Cortex of kidney (tissue), 1 donor: ENCODE data around the gene IER3IP1.
"Not testable (repeated sequence)": the region's sequence is repeated elsewhere in the genome, so short reads cannot be mapped to it uniquely, and the experiment has no call there.

Experiments used
- DNase-seq: peaks from one replicate; lab custom pipeline; 2025; lab: John Stamatoyannopoulos, UW

The IER3IP1 gene, protein sequence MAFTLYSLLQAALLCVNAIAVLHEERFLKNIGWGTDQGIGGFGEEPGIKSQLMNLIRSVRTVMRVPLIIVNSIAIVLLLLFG

DNA sequence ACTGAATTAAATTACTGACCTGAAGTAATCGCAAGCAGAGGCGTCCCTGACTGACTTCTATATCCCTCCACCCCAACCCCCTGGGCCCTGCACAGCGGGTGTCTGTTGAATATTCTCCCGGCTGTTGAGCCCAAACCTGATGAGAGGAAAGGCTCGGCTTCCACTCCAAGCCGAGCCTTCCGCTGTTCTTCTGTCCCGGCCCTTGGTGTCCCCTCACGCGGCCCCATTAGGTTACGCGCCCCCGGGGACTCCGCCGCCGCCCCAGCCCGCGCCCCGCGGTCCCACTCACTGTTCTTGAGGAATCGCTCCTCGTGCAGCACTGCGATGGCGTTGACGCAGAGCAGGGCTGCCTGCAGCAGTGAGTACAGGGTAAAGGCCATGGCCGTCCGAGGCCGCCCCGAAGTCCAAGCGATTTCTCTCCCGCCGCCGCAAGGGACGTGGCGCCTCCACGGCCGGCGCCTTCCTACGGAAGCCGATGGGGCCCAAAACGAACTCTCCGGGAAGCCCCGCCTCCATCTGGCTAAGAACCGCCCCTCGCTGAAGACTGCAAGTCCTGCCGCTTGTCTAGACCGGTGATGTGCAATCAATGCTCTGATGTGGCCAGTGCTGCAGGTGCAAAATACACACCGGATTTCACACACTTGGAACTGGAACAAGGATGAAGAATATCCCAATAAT lies at the start of gene IER3IP1:
IER3IP1 (minus strand) TSS at position 467 of the 678 bp plus-strand sequence; CDS start at position 380, 87 bp downstream.
- DNase-seq = no peak

- no peak for DNase-seq
Observed at GRCh38 chr18:47215554-47216138, 39.5 kb upstream of the IER3IP1 start.

GRCh38 chr18:47209171-47209570 lies 33.0 kb upstream of the IER3IP1 start:
- no peak for DNase-seq

GRCh38 chr18:47206945-47207637 lies 30.9 kb upstream of the IER3IP1 start:
- no peak for DNase-seq

DNA sequence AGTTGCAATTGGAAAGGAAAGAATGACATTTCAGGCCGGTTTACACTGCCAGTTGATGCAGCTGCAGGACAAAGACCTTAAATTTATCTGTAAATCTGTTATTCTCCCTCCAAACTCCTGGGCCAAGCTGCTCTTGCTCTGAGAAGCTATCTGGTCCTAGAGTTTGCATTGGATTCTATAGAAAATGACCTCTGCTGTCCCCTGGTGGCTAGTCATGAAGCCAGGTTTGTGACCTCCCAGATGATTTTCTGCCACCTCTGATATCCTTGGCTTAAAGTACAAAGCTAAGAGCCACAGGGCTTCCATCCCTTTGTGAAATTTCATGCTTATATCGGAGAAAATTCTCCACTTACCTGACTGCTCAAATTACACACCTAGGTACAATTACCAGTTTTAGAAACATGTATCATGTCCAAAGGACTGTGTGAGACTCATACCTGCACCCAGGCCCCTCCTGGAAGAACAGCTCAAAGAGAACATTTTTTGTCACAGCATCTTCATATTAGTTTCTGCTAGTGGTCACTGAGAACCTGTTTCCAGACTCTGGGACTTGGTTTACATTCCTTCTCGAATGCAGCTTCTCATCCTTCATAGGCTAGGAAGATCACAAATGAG lies 28.9 kb upstream of the IER3IP1 start:
- no peak for DNase-seq

DNA sequence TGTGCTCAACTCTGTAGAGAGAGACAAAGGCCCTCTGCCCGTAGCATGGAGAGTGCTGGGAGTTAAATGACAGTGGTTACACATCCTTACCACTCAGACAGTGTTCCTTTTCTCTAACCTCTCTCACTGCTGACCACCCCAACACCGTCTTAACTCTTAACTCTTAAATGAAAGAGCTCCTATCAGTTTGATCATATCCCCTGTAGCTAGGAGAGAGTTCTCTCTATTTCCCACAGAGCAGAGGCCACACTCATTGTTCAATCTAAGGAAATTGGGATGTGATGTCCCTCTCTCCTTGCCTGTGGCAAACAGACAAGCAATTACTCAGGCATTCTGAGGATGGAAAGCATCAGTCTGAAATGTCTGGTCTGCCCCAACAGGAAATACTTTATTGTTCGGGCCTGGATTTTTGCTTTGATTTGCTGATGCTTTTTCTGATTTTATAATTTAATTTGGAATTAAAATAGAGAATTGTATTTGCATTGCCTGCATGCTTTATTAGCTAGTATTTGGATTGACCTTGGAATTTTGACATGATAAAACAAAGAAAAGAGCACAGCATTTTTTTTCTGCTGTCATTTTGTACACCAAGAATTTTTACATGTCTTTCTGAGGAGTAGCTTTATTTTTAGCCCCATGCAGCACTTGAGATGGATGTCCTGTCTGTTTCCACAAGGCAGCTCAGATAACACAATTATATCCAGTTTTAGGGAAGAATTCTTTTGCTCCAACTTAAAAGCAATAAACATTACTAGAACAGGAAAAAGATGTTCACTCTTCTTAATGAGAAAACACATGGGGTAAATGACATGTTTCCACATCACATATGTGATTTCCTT lies 27.7 kb upstream of the IER3IP1 start:
- no peak for DNase-seq

- DNase-seq = not testable (repeated sequence)
Observed at GRCh38 chr18:47195961-47196360, 19.8 kb upstream of the IER3IP1 start.

GRCh38 chr18:47191961-47192360 lies 15.8 kb upstream of the IER3IP1 start:
- no peak for DNase-seq

GRCh38 chr18:47187721-47188120 lies 11.6 kb upstream of the IER3IP1 start:
- no peak for DNase-seq

DNA sequence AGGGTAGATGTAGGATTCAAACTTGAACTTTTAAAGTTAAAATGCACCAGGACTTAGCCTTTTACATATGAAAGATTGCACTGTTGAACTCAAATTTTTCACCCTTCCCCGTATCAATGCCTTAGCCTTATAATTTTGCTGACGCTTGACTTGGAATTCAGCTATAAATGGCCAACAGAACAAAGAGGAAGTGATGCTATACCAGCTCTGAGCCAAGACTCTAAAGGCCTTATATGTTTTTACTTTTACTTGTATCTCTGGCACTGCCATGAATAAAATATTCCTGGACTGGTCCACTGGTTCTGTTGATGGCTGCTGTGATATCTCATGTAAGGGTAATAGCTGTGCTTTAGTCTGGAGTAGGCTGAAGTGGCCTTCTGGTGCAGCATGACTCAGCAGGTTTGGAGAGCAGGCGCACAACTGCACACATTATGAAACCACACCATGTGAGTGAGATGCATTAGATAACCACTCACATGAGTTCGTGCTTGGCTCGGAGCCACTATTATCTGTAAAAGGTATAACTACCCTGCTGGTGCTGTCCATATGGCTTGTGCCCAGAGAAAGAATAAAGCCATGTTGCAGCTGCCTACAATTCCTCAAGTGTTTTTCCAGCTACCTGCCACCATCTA lies 8.4 kb upstream of the IER3IP1 start:
- no peak for DNase-seq

DNA sequence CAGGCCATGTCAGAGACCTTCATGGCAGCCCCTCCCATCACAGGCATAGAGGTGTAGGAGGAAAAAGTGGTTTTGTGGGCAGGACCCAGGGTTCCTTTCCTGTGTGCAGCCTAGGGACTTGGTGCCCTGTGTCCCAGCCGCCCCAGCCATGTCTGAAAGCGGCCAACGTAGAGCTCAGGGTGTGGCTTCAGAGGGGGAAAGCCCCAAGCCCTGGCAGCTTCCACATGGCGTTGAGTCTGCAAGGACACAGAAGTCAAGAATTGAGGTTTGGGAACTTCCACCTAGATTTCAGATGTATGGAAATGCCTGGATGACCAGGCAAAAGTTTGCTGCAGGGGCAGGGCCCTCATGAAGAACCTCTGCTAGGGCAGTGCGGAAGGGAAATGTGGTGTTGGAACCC lies 6.0 kb upstream of the IER3IP1 start:
- DNase-seq = not testable (repeated sequence)

DNA sequence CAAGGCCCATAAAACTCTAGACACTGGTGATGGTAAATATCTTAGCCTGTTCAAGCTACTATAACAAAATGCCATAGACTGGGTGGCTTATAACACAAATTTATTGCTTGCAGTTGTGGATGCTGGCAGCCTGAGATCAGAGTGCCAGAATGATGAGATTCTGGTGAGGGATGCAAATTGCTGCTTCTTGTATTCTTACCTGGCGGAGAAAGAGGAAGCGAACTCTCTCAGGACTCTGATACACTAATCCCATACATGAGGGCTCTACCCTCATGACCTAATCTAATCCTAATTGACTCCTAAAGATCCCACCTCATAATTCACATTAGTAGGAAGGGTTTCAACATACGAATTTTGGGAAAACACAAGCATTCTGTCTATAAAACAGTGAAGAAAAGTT lies 4.6 kb upstream of the IER3IP1 start:
- DNase-seq = no peak

DNA sequence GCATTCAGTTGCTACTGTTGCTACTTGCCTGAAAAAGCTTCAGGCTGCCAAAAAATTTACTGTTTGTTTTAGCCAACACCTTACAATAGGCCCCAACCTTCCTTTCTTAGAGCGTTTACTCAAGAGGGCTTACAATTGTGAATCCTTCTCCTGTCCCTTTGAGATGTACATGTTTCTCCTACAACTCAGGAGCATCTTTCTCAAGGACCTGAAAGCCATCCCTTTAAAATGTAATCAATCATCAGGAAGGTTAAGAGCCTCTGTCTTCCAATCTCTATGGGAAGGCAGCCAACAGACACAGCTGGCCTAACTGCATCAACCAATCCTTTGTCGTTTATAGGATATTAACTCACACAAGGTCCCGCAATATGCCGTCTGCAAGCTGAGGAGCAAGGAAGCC lies 3.4 kb upstream of the IER3IP1 start:
- no peak for DNase-seq

DNA sequence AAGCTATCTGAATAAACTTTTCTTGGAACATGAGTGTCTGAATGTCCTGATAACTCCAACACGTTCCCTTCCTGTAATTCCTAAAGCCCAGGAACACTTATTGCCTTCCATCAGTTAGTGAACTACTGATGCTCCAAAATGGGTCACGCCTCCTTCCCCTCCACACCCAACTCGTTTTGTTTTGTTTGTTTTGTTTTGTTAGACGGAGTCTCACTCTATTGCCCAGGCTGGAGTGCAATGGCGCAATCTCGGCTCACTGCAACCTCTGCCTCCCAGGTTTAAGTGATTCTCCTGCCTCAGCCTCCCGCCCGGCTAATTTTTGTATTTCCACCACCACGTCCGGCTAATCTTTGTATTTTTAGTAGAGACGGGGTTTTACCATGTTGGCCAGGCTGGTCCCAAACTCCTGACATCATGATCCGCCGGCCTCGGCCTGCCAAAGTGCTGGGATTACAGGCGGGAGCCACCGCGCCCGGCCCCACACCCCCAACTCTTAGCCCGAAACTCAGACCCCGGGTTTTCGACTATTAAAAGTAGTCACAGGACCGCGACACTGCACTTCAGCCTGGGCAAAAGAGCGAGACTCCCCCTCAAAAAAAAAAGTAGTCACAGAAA lies 774 bp downstream of the IER3IP1 start:
- DNase-seq = no peak

DNA sequence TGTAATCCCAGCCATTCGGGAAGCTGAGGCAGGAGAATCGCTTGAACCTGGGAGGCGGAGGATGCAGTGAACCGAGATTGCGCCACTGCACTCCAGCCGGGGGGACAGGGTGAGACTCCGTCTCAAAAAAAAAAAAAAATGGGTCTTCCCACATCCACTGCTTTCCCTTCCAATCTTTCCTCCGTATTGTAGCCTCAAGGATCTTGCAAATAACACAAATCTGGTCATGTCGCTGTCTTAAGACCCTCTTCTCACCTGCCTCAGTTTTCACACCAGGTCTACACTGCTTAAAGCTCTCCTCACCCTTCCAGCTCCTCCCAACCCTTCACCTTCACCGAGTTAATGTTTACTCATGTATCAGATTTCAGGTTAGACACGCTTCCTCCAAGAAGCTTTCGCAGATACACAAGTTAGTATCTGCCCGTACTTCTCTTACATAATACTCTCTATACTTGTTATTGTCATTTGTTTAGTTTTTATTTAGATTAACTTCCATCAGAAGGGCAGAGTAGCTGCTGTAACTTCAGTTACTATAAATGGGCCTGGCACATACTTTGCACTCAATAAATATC lies 1.5 kb downstream of the IER3IP1 start:
- no peak for DNase-seq

- DNase-seq = no peak
Observed at GRCh38 chr18:47172476-47172875, 3.7 kb downstream of the IER3IP1 start.

- no peak for DNase-seq
Observed at GRCh38 chr18:47168913-47169312, 7.3 kb downstream of the IER3IP1 start.

DNA sequence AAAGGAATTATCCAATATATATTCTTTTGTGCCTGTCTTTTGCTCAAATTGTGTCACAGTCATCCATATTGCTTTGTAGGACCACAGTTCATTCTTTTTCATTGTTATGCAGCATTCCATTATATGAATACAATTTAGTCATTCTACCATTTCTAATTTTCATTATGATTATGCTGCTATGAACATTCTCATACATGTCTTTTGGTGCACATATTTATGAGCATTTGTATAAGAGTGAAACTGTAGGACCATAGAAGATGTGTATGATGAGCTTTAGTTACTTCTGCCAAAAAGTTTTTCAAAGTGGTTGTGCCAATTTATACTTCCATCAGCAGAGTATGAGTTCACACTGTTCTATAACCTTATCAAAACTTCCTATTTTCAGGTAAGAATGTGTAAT lies 7.7 kb downstream of the IER3IP1 start:
- no peak for DNase-seq

DNA sequence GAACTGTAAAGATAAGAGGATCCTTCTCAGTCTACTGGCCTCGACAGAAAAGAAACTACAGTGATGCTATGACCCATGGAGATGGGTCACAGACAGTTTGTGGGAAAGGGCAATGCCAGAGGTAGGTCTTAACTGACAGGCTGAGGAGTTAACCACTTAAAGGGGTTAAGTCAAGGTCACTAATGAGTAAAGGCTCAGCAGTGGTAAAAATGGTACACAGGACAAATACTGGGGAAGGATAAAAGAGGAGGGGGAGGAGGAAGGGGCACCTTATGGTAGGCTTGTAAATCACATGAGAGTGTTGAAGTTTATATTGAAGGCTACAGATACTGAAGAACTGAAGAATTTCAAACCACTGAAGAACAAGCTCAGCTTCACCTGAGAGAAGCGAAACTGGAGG lies 9.9 kb downstream of the IER3IP1 start:
- DNase-seq = no peak

DNA sequence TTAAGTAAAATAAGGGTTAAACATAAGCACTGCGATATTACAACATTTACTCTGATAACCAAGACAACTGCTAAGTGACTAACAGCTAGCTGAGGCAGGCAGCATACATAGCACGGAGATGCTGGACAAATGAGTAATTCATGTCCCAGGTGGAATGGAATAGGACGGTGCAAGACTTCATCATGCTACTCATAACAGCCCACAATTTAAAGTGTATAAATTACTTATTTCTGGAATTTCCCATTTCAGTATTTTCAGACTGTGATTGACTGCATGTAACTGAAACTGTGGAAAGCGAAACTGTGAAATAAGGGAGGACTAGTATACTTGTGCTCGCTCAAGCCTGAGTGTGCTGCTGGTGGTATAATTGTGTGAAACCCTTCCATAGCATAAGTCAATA lies 12.9 kb downstream of the IER3IP1 start:
- no peak for DNase-seq

DNA sequence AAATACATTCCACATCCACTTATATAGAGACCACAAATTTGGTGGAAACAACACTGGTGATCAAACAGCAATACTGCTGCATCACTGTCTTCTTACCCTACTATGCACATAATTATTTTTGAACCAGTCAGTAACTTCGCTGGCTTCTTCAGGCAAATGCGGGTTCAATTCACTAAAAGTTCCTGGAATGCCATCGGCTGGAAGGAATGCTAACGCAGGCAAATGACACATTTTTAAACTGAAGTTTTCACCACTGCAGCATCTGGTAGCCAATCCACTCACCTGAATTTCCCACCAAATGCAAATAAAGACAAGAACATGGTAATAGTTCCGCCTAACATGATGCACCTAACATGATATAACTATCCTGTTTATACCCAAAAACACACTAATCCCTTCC lies 15.9 kb downstream of the IER3IP1 start:
- no peak for DNase-seq
